A549 (cell line): ENCODE measurements around the gene MINPP1. TPM values are rescaled to one million over a fixed set of nuclear protein-coding genes. Genes with fewer than 3 reads are reported as not detected.

Experiments
- ATAC-seq, 2 experiments: fragments of 200-7000 bp in 1 of 2; fragments of >200 bp in 1 of 2; cut with Nextera tagmentation in 1 of 2; cut with Tn5 transposase in 1 of 2; 3 replicates each; pipeline versions ENCODE4 v1.8.0 to v1.9.1; 2018 to 2020; ENCODE audit warnings: mild to moderate bottlenecking in 1 of 2, moderate library complexity in 1 of 2
- CTCF ChIA-PET: fragments of 300-600 bp; sonication (Branson Sonifier 250); formaldehyde crosslinking; extraction: SDS; loops from one replicate; lab custom pipeline; 2021; ENCODE audit warnings: antibody characterized with exemption, inconsistent platforms; lab: Yijun Ruan, JAX
- POLR2A ChIA-PET: fragments of 350-600 bp; formaldehyde crosslinking; extraction: SDS; loops from one replicate; lab custom pipeline; 2021; ENCODE audit warnings: antibody characterized with exemption, inconsistent platforms; lab: Yijun Ruan, JAX
- DNase-seq, 2 experiments: peaks; one replicate each; pipeline versions ENCODE4 v3.0.0 to v3.0.0-alpha.2; 2011 to 2016; ENCODE audit warnings: low read depth in 1 of 2, low spot score in 1 of 2
- FAIRE-seq: peaks from 2 replicates; lab custom pipeline; 2011; peaks lifted over from hg19 to GRCh38; lab: Jason Lieb, UNC
- H3K27ac ChIP-seq, 2 experiments: fragments of >200 bp; sonication (Bioruptor Twin); formaldehyde crosslinking; 3 replicates each; pipeline ENCODE4 v1.5.1; 2016 to 2017
- H3K4me1 ChIP-seq: fragments of >200 bp; sonication (Bioruptor Twin); formaldehyde crosslinking; 3 replicates; pipeline ENCODE4 v1.6.1; 2016
- H3K4me2 ChIP-seq: fragments of >200 bp; sonication (Bioruptor Twin); formaldehyde crosslinking; 3 replicates; pipeline ENCODE4 v1.6.1; 2016
- H3K4me3 ChIP-seq: fragments of >200 bp; sonication (Bioruptor Twin); formaldehyde crosslinking; 3 replicates; pipeline ENCODE4 v1.5.1; 2016
- H3K9me3 ChIP-seq: fragments of >200 bp; sonication (Bioruptor Twin); formaldehyde crosslinking; 3 replicates; pipeline ENCODE4 v1.6.1; 2016
- CEBPB ChIP-seq, 2 experiments: fragments of >200 bp in 1 of 2; sonication (Bioruptor Twin) in 1 of 2; formaldehyde crosslinking in 1 of 2; IDR thresholded peaks; 2 replicates each; pipeline ENCODE4 v1.6.1; 2012 to 2016
- EHF ChIP-seq: fragments of 250-450 bp; sonication (Bioruptor Pico); IDR thresholded peaks from 2 replicates; pipeline ENCODE4 v1.5.0; 2020; ENCODE audit warnings: mild to moderate bottlenecking
- ELK1 ChIP-seq: fragments of 150-350 bp; IDR thresholded peaks from 2 replicates; pipeline ENCODE4 v1.6.1; 2014; ENCODE audit warnings: low read depth, mild to moderate bottlenecking, low read length
- EP300 ChIP-seq, 2 experiments: fragments of >200 bp; sonication (Bioruptor Twin); formaldehyde crosslinking; IDR thresholded peaks; 2 replicates in 1 of 2; 3 replicates in 1 of 2; pipeline ENCODE4 v1.6.1; 2016 to 2017
- ESRRA ChIP-seq: fragments of 150-350 bp; IDR thresholded peaks from 2 replicates; pipeline ENCODE4 v1.6.1; 2014; ENCODE audit warnings: mild to moderate bottlenecking, low read length, borderline replicate concordance
- HES2 ChIP-seq: fragments of >200 bp; sonication (Bioruptor Twin); formaldehyde crosslinking; IDR thresholded peaks from 2 replicates; pipeline ENCODE4 v1.6.1; 2016
- HEYL ChIP-seq: fragments of 250-450 bp; sonication (Bioruptor Pico); IDR thresholded peaks from 2 replicates; pipeline ENCODE4 v1.8.0; 2021; ENCODE audit warnings: mild to moderate bottlenecking, moderate library complexity
- HMGXB4 ChIP-seq: fragments of 250-450 bp; sonication (Bioruptor Pico); IDR thresholded peaks from 2 replicates; pipeline ENCODE4 v1.5.0; 2021; ENCODE audit warnings: mild to moderate bottlenecking, moderate library complexity, borderline replicate concordance
- HOXB13 ChIP-seq: fragments of 250-450 bp; sonication (Bioruptor Pico); IDR thresholded peaks from 2 replicates; pipeline ENCODE4 v1.5.0; 2020; ENCODE audit warnings: low read depth, mild to moderate bottlenecking, moderate library complexity
- JUNB ChIP-seq: fragments of >200 bp; sonication (Bioruptor Twin); formaldehyde crosslinking; IDR thresholded peaks from 2 replicates; pipeline ENCODE4 v1.6.1; 2016
- MAFK ChIP-seq: fragments of 450-650 bp; IDR thresholded peaks from 2 replicates; pipeline ENCODE4 v1.6.1; 2014; ENCODE audit not compliant: partially characterized antibody
- MYC ChIP-seq: IDR thresholded peaks from 2 replicates; pipeline ENCODE4 v1.6.1; 2012; ENCODE audit warnings: mild to moderate bottlenecking, inconsistent platforms, low read length, improper control_type of control experiment, borderline replicate concordance
- NFE2L2 ChIP-seq: fragments of 150-350 bp; conservative IDR thresholded peaks from 2 replicates; pipeline ENCODE4 v1.6.1; 2014; ENCODE audit warnings: low read length
- NPAS2 ChIP-seq: fragments of 250-450 bp; sonication (Bioruptor Pico); IDR thresholded peaks from 2 replicates; pipeline ENCODE4 v1.8.0; 2022; ENCODE audit warnings: mild to moderate bottlenecking, moderate library complexity, borderline replicate concordance
- POLR2A ChIP-seq: IDR thresholded peaks from 2 replicates; pipeline ENCODE4 v1.6.1; 2012; ENCODE audit warnings: mild to moderate bottlenecking, low read length
- REST ChIP-seq: fragments of 200-600 bp; sonication (generic); IDR thresholded peaks from 2 replicates; pipeline ENCODE4 v1.6.1; 2016; ENCODE audit warnings: antibody characterized with exemption, mild to moderate bottlenecking, moderate library complexity
- RNF2 ChIP-seq: fragments of 200-600 bp; sonication (generic); IDR thresholded peaks from 2 replicates; pipeline ENCODE4 v1.6.1; 2016; ENCODE audit warnings: low read depth, mild to moderate bottlenecking, antibody characterized with exemption, moderate library complexity, borderline replicate concordance
- SREBF2 ChIP-seq: fragments of 450-650 bp; IDR thresholded peaks from 2 replicates; pipeline ENCODE4 v1.6.1; 2014; ENCODE audit warnings: mild to moderate bottlenecking, moderate library complexity
- TFCP2L1 ChIP-seq: fragments of 250-450 bp; sonication (Bioruptor Pico); IDR thresholded peaks from 2 replicates; pipeline ENCODE4 v1.5.0; 2021; ENCODE audit warnings: mild to moderate bottlenecking
- USF2 ChIP-seq: fragments of 450-650 bp; IDR thresholded peaks from 2 replicates; pipeline ENCODE4 v1.6.1; 2014; ENCODE audit warnings: antibody characterized with exemption
- ZC3H11A ChIP-seq: fragments of 450-650 bp; IDR thresholded peaks from 2 replicates; pipeline ENCODE4 v1.6.1; 2014; ENCODE audit warnings: antibody characterized with exemption, mild to moderate bottlenecking
- WGBS: methylation state at CpG from one replicate; pipeline ENCODE4 v1.1.6; 2017; ENCODE audit errors: missing lambda C conversion rate; 5-methylcytosine and 5-hydroxymethylcytosine counted together
- polyA plus RNA-seq, 4 experiments: library from polyadenylated mRNA; depleted of rRNA in 3 of 4; stranded (reverse); fragments of >200 nt; fragmentation: RNase III in 1 of 4; extraction: RNeasy Plus Mini Kit Qiagen cat#74134 plus additional on column Dnase treatment in 1 of 4; gene quantifications; 2 replicates in 3 of 4; 3 replicates in 1 of 4; pipeline ENCODE4 v1.2.3, GENCODE V29; 2011 to 2017

MINPP1 gene
- polyA plus RNA-seq, 2 of the 4 experiments (the other 2 are of a cell fraction), result 28.4 to 31.4 TPM

GRCh38 chr10:87523731-87524130 lies 19.0 kb downstream of the MINPP1 start:
- no peak for ATAC-seq
- no peak overlapping the region for H3K4me3 ChIP-seq
- 90% methylated on average over 2 of the region's 2 CpGs for WGBS
- H3K27ac ChIP-seq, result no peak overlapping the region
- ChIA-PET CTCF (interaction anchor here (0.9 to 1.7 kb wide), 4 partner anchors 9 to 211 kb away, joined by 3 to 5 read pairs (median 5); no protein-coding TSS in a partner anchor), POLR2A (no interaction called here)
- no peaks in the 10 kb centered on the region for H3K4me1 ChIP-seq
- no peak for TF ChIP-seq ZC3H11A
- no peak for TF ChIP-seq EHF (CRISPR knock-in tag)
- TF ChIP-seq HMGXB4 (CRISPR knock-in tag), result no peak
- no peak for TF ChIP-seq USF2
- TF ChIP-seq MAFK, result no peak
- no peak for TF ChIP-seq HEYL (CRISPR knock-in tag)
- TF ChIP-seq HOXB13, result no peak
- no peak for TF ChIP-seq SREBF2
- no peak for TF ChIP-seq TFCP2L1 (CRISPR knock-in tag)
- no peaks in the 10 kb centered on the region for H3K9me3 ChIP-seq
- FAIRE-seq, result peak; percentile 23
- H3K4me2 ChIP-seq, result no peak overlapping the region
- no peak for DNase-seq

GRCh38 chr10:87524296-87524695 lies 19.6 kb downstream of the MINPP1 start:
- FAIRE-seq, result no peak
- CTCF ChIA-PET, result interaction anchor here (0.9 to 1.7 kb wide), 3 partner anchors 9 to 210 kb away, joined by 5 read pairs; no protein-coding TSS in a partner anchor

More at GRCh38 chr10:87524296-87524695, 19.6 kb downstream of the MINPP1 start:
- no peak overlapping the region for H3K27ac ChIP-seq
- no peaks in the 10 kb centered on the region for H3K9me3 ChIP-seq
- POLR2A ChIA-PET, result no interaction called here
- H3K4me2 ChIP-seq, result no peak overlapping the region
- TF ChIP-seq REST, result no peak
- no peak for TF ChIP-seq ESRRA
- no peak for TF ChIP-seq MYC
- TF ChIP-seq ELK1, result no peak
- TF ChIP-seq POLR2A, result no peak
- TF ChIP-seq NPAS2 (CRISPR knock-in tag), result no peak
- no peak for TF ChIP-seq HEYL (CRISPR knock-in tag)
- TF ChIP-seq EP300 (IDR thresholded peaks at IDR 0.05), result no peak
- no peak for TF ChIP-seq RNF2
- no peak for TF ChIP-seq CEBPB (IDR thresholded peaks at IDR 0.05)
- no peak for TF ChIP-seq TFCP2L1 (CRISPR knock-in tag)
- TF ChIP-seq HES2, result no peak
- TF ChIP-seq JUNB, result no peak
- TF ChIP-seq NFE2L2, result no peak
- no peaks in the 10 kb centered on the region for H3K4me1 ChIP-seq
- no peak for ATAC-seq
- DNase-seq, result no peak
- H3K4me3 ChIP-seq, result no peak overlapping the region
